Stimulated activated memory B cell treated with anti-CD40 and anti-IgM and Interleukin-4, amounts not matched to agents 10 μg/mL and 1 μg/mL and 100 μg/mL, for 72 hours (primary cell): ENCODE data around the gene BRWD1.
"Not testable (repeated sequence)": the region's sequence is repeated elsewhere in the genome, so short reads cannot be mapped to it uniquely, and the experiment has no call there.

ENCODE experiments used
- ATAC-seq: fragments of 150-1000 bp; cut with Tn5 transposase; 2 replicates; pipeline ENCODE4 v1.10.0; 2021
- H3K27ac Mint-ChIP-seq: one replicate; pipeline ENCODE4 v1.8.0; 2022; ENCODE audit warnings: mild to moderate bottlenecking, mixed read lengths
- H3K27me3 Mint-ChIP-seq: one replicate; pipeline ENCODE4 v1.8.0; 2022; ENCODE audit warnings: mixed read lengths
- H3K36me3 Mint-ChIP-seq: one replicate; pipeline ENCODE4 v1.8.0; 2022; ENCODE audit warnings: mixed read lengths
- H3K4me1 Mint-ChIP-seq: one replicate; pipeline ENCODE4 v1.8.0; 2022; ENCODE audit warnings: mixed read lengths
- H3K4me3 Mint-ChIP-seq: one replicate; pipeline ENCODE4 v1.8.0; 2022; ENCODE audit warnings: mild to moderate bottlenecking, moderate library complexity, mixed read lengths
- H3K9me3 Mint-ChIP-seq: one replicate; pipeline ENCODE4 v1.8.0; 2022; ENCODE audit warnings: mixed read lengths

BRWD1 gene

DNA sequence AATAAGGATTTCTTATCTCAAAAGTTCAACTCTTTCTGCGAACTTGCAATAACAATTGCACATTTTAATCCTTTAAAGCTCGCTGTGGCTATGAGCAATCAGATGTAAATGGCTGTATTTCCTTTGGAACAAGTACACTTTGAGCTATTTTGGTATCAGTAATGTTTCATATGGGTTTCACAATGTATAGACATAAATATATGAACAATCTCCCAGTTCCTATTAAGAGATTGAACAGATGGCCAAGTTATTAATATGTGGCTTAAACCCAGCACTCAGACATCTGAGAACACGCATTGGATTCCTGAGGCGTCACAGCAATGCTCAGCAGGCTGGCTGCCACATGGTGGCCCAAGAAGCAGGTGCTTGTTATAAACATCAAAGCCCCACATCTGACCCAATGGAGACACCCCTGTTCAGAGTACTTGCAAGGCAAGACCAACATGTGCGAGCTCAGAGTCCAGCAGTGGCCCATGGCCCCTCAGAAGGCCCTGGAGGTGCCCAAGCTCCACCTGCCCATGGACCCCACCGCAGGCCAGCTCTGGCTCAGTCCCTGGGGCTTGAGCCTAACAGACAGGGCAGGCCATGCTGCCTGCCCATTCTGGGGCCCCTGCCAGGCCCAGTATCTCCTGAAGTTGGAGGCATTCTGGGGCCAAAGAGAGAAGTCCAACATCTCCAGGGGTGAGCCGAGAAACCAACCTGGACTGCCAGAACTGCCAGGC lies 153.9 kb downstream of the BRWD1 start:
- no peak for ATAC-seq
- H3K4me3 Mint-ChIP-seq, result no peak overlapping the region
- H3K36me3 Mint-ChIP-seq, result peaks cover 2% of the 10 kb centered on the region
- peaks cover 8% of the 10 kb centered on the region for H3K9me3 Mint-ChIP-seq
- H3K27ac Mint-ChIP-seq, result no peak overlapping the region
- H3K4me1 Mint-ChIP-seq, result no peaks in the 10 kb centered on the region
- no peaks in the 10 kb centered on the region for H3K27me3 Mint-ChIP-seq

DNA sequence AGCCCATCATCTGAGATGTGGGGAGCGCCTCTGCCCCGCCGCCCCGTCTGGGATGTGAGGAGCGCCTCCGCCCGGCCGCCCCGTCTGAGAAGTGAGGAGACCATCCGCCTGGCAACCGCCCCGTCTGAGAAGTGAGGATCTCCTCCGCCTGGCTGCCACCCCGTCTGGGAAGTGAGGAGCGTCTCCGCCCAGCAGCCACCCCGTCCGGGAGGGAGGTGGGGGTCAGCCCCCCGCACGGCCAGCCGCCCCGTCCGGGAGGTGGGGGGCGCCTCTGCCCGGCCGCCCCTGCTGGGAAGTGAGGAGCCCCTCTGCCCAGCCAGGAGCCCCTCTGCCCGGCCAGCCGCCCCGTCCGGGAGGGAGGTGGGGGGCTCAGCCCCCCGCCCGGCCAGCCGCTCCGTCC lies 156.2 kb downstream of the BRWD1 start:
- H3K27me3 Mint-ChIP-seq, result peaks cover 17% of the 10 kb centered on the region
- H3K9me3 Mint-ChIP-seq, H3K36me3 Mint-ChIP-seq, H3K27ac Mint-ChIP-seq, H3K4me3 Mint-ChIP-seq, ATAC-seq, H3K4me1 Mint-ChIP-seq: not testable (repeated sequence)

DNA sequence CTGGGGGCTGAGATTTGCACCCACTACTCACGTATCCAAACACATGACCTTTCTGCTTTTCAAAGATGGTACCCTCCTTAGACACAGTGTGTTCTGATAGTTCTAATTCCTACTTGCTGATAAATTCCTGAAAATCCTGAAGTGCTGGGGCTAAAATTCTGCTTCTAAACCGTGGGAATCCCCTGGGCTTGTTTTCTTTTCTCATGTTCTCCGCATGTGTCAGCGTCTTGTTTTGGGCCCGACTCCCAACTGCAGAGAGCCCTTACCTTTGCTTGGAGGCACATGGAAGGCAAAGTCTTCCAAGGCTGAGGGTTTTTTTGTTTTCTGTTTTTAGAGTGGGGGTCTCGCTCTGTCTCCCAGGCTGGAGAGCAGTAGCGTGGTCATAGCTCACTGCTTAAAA lies 157.4 kb downstream of the BRWD1 start:
- Mint-ChIP-seq H3K9me3 (no peaks in the 10 kb centered on the region), H3K27me3 (peaks cover 21% of the 10 kb centered on the region), H3K36me3 (no peaks in the 10 kb centered on the region), H3K27ac (no peak overlapping the region), H3K4me1 (no peaks in the 10 kb centered on the region), H3K4me3 (no peak overlapping the region)
- ATAC-seq, result no peak

DNA sequence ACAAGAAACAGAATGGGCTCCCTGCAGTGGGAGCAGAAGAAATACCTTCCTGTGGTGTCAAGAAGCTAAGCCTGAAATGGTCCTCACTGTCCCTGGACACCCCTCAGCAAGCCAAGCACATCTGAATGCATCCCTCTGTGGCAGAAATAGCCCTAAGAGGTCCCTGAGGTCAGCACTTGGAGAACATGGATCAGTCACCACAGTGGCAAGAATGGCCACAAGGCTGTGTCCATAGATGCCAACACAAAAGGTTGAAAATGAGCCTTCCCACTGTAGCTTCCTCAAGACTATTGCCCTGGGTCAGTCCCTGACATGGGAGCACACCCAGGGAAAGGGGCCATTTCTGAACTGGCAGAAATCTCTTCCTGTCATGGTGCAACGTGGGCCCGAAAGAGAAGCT lies 157.9 kb downstream of the BRWD1 start:
- H3K27me3 Mint-ChIP-seq, result peaks cover 25% of the 10 kb centered on the region
- H3K4me1 Mint-ChIP-seq, result no peaks in the 10 kb centered on the region
- no peaks in the 10 kb centered on the region for H3K36me3 Mint-ChIP-seq
- H3K9me3 Mint-ChIP-seq, result no peaks in the 10 kb centered on the region
- no peak overlapping the region for H3K4me3 Mint-ChIP-seq
- ATAC-seq, result no peak
- no peak overlapping the region for H3K27ac Mint-ChIP-seq

DNA sequence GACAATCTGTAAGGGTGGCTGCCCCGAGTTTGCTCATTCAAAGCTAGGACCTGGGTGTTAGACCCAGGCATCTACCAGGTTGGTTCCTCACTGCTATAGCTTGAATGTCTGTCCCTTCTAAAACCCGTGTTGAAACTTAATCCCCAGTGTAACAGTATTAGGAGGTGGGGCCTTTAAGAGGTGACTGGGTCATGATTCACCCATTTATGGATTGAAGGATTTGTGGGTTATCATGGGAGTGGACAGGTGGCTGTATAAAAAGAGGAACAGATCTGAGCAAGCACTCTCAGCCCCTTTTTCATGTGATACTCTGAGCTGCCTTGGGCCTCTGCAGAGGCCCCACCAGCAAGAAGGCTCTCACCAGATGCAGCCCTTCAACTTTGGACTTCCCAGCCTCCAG lies 159.6 kb downstream of the BRWD1 start:
- Mint-ChIP-seq H3K27ac (no peak overlapping the region), H3K4me3 (no peak overlapping the region), H3K27me3 (peaks cover 31% of the 10 kb centered on the region), H3K9me3 (no peaks in the 10 kb centered on the region), H3K4me1 (no peaks in the 10 kb centered on the region), H3K36me3 (no peaks in the 10 kb centered on the region)
- ATAC-seq, result no peak

DNA sequence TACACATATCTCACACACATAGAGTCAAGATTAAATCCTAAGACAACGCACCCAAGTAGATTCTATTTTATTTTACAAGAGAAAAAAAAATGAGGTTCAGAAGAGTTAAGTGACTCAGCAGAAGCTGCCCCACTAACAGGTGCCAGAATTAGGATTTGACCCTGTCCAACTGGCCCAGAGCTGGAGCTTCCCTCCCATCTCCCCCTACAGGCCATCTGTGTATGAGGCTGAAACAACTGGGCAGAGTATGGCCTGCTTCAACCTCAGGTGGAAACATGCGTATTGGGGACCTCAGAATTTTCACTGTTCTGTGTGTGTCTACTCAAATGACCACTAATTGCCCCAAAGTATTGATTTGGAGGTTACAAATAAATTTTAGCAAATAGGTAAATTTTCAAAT lies 160.1 kb downstream of the BRWD1 start:
- Mint-ChIP-seq H3K4me1 (no peaks in the 10 kb centered on the region), H3K36me3 (no peaks in the 10 kb centered on the region), H3K9me3 (no peaks in the 10 kb centered on the region), H3K4me3 (no peak overlapping the region), H3K27ac (no peak overlapping the region), H3K27me3 (peaks cover 31% of the 10 kb centered on the region)
- no peak for ATAC-seq

DNA sequence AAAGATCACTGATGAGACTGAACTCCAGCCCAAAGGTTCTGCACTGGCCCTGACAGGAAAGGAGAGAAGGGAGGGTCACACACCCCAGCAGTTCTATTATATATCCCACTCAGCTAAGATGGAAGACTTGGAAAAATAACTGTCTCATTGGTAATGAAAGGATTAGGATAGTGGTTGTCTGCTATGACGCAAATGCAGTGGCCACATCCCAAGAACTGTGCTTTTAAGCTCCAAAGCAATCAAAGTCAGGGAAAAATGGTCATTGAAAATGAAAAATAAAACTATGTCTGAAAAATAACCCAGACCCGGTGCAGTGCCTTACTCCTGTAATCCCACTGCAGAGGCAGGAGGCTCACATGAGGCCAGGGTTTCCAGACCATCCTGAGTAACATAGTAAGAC lies 161.2 kb downstream of the BRWD1 start:
- no peak for ATAC-seq
- Mint-ChIP-seq H3K4me1 (no peaks in the 10 kb centered on the region), H3K9me3 (no peaks in the 10 kb centered on the region), H3K4me3 (no peak overlapping the region), H3K27ac (no peak overlapping the region), H3K36me3 (no peaks in the 10 kb centered on the region), H3K27me3 (peaks cover 31% of the 10 kb centered on the region)

DNA sequence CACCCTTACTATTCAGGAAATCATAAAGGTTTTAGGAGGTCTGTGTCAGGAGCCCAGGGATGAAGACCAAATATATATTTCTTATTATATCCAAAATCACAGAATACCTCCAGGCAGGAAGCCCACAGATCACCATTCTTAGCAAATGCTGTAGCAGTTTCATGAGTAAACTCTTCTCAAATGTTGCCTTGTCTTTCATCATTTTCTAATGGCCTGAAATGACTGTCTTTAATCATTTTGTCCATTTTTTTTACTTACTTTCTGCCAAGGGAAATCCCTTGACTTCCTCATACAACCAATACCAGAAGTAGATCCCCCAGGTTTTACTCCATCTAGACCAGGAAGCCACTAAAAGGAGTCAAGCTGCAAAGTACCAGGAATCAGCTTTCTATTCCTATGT lies 162.6 kb downstream of the BRWD1 start:
- Mint-ChIP-seq H3K4me3 (no peak overlapping the region), H3K36me3 (no peaks in the 10 kb centered on the region), H3K27ac (no peak overlapping the region), H3K4me1 (no peaks in the 10 kb centered on the region), H3K27me3 (peaks cover 31% of the 10 kb centered on the region), H3K9me3 (no peaks in the 10 kb centered on the region)
- no peak for ATAC-seq

DNA sequence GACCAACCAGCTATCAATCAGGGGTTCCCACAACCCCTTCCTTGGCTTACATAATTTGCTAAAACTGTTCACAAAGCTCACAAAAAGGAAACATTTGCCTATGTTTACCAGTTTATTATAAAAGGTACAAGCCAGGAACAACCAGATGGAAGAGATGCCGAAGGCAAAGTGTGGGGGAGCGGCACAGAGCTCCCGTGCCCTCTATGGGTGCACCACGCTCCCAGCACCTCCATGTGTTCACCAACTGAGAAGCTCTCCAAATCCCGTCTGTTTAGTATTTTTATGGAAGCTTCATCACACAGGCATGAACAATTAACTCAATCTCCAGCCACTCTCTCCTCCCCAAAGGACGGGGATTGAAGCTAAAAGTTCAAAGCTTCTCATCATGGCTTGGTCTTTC lies 163.1 kb downstream of the BRWD1 start:
- Mint-ChIP-seq H3K4me1 (no peaks in the 10 kb centered on the region), H3K27me3 (peaks cover 31% of the 10 kb centered on the region), H3K9me3 (peaks cover 3% of the 10 kb centered on the region), H3K4me3 (no peak overlapping the region), H3K36me3 (no peaks in the 10 kb centered on the region), H3K27ac (no peak overlapping the region)
- no peak for ATAC-seq

DNA sequence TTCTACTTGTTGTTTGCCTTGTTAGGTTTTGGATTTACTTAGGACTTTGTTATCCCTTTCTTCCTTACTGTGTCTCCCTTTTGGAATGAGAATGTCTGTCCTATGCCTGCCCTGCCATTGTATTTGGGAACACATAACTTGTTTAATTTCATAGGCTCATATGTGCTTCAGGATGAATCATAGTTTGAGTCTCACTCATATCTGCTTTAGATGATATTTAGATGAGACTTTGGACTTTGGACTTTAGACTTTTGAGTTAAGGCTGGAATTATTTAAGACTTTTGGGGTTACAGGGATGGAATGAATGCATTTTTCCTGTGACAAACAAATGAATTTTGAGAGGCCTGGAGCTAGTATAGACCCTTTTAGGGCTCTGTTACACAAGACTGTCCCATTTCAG lies 163.6 kb downstream of the BRWD1 start:
- ATAC-seq, result no peak
- Mint-ChIP-seq H3K27me3 (peaks cover 31% of the 10 kb centered on the region), H3K27ac (no peak overlapping the region), H3K9me3 (peaks cover 4% of the 10 kb centered on the region), H3K4me1 (no peaks in the 10 kb centered on the region), H3K36me3 (no peaks in the 10 kb centered on the region), H3K4me3 (no peak overlapping the region)

DNA sequence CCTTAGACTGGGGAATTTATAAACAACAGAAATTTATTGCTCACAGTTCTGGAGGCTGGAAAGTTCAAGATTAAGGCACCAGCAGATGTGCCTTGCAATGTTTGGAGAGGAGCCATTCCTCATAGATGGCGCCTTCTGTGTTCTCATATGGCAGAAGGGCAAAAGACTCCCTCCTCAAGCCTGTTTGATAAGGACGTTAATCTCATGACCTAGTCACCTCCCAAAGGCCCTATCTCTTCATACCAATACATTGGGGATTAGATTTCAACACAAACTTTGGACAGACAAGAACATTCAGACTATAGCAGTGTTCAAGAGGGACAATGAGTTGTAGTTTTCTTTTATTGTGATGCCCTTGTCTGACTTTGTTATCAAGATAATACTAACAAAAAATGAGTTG lies 164.5 kb downstream of the BRWD1 start:
- no peak for ATAC-seq
- Mint-ChIP-seq H3K4me3 (no peak overlapping the region), H3K27me3 (peaks cover 28% of the 10 kb centered on the region), H3K4me1 (no peaks in the 10 kb centered on the region), H3K36me3 (no peaks in the 10 kb centered on the region), H3K9me3 (peaks cover 6% of the 10 kb centered on the region), H3K27ac (no peak overlapping the region)

DNA sequence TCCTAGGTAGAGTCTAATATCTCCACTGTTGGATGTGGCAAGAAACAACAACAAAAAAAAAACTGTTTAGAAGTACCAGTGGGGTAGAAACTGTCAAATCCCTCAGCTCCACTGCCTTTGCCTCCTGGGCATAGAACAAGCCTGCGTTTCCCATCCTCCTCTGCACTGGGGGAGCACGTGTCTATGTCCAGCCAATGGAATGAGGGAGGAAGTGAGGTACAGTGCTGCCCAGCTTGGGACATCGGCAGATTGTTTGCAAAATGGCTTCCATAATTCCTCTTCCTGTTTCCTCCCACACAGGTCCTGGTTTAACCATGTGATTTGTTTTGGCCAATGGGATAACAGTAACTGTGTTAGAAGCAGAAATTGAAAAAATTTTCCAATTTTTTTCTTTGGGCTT lies 169.2 kb downstream of the BRWD1 start:
- Mint-ChIP-seq H3K4me3 (no peak overlapping the region), H3K27me3 (no peaks in the 10 kb centered on the region), H3K27ac (no peak overlapping the region), H3K9me3 (peaks cover 8% of the 10 kb centered on the region), H3K36me3 (no peaks in the 10 kb centered on the region), H3K4me1 (no peaks in the 10 kb centered on the region)
- no peak for ATAC-seq

DNA sequence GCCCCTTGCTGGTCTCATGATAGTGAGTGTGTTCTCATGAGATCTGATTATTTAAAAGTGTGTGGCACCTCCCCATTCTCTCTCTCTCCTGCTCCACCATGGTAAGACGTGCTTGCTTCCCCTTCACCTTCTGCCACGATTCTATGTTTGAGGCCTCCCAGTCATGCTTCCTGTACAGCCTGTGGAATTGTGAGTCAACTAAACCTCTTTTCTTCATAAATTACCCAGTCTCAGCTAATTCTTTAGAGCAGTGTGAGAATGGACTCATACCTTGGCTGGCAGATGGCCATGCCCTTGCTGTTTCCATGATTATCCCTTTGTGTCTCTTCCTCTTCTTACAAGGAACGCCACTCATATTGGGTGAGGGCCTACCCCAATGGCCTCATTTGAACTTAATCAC lies 170.5 kb downstream of the BRWD1 start:
- H3K9me3 Mint-ChIP-seq, result peaks cover 8% of the 10 kb centered on the region
- no peaks in the 10 kb centered on the region for H3K4me1 Mint-ChIP-seq
- no peak overlapping the region for H3K27ac Mint-ChIP-seq
- no peak for ATAC-seq
- H3K36me3 Mint-ChIP-seq, result no peaks in the 10 kb centered on the region
- H3K27me3 Mint-ChIP-seq, result no peaks in the 10 kb centered on the region
- no peak overlapping the region for H3K4me3 Mint-ChIP-seq

DNA sequence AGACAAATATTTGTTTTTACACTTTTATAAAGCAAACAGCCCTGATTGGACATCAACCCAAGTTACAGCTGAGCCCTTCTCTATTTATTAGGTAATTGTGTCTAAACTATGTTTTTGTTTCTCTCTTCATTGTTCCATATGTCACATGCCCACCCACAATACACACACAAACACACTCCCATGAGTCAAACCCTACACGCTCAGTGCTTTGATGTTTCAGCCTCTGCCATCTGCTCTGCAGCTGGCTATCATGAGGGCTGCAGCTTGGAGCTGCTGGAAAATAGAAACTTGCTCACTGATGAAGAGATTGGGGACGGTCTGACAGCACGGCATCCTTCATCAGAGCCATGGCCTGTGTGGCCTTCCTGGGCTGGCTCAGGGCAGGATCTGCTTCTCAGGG lies 171.9 kb downstream of the BRWD1 start:
- Mint-ChIP-seq H3K27me3 (no peaks in the 10 kb centered on the region), H3K9me3 (peaks cover 8% of the 10 kb centered on the region), H3K4me3 (no peak overlapping the region), H3K27ac (no peak overlapping the region), H3K36me3 (no peaks in the 10 kb centered on the region), H3K4me1 (no peaks in the 10 kb centered on the region)
- ATAC-seq, result no peak

DNA sequence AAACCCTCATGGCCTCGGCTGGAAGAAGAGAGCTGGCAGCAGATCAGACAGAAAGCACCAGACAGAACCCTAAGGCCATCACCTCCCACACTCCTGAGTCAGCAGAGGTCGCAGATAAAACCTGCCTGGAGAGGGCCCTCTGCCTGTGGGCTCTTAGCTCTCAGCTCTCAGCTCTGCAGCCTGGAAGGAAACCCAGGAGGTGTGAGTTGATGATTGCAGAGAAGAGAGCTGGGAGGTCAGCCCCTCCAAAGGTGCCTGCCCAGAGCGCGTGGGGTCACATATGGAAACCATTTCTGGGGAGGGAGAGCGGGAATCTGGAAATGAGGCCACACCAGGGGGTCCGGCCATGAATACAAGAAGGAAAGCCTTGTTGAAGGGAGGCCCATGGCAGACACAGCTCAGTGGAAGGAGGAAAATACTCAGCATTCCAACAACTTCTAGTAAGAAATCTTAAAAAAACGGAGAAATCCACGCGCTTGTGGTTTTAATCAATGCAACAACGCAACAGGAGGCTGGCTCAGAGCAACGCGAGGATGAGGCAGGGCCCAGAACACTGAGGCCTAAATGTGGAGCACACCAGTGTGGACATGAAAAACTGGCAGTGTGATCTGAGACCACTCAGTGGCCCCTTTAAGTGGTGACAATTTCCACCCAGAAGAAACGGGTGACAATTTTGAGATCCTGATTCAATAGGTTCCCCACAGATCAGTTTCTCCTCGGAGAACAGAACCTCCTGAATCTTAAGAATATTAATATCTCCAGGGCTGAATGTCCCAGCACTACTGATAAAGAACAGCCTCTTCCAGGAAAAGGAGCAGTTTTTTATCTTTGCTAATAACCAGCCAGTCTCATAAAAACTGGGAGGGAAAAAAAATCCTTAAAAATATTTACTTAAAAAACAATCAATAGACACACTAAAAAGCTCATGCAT lies 175.9 kb downstream of the BRWD1 start:
- ATAC-seq, result no peak
- no peaks in the 10 kb centered on the region for H3K9me3 Mint-ChIP-seq
- H3K36me3 Mint-ChIP-seq, result no peaks in the 10 kb centered on the region
- H3K4me3 Mint-ChIP-seq, result no peak overlapping the region
- no peaks in the 10 kb centered on the region for H3K4me1 Mint-ChIP-seq
- H3K27ac Mint-ChIP-seq, result no peak overlapping the region
- no peaks in the 10 kb centered on the region for H3K27me3 Mint-ChIP-seq

DNA sequence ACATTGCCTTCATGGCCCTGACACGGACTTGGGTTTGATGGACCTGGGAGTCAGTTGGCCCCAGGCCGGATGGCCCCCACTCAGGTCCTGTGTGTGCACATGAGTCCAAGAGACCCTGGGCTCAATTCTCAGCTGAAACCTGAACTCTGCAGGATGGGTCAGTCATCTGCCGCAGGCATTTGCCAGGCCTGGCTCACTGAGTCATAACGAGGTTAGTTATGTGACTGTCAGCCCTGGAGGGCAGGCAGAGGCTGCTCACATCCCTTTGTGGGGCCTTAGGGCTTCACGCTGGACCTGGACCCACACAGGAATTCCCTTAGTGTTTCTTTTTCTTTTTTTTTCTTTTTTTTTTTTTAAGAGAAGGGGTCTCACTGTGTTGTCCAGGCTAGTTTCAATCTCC lies 176.7 kb downstream of the BRWD1 start:
- H3K27me3 Mint-ChIP-seq, result no peaks in the 10 kb centered on the region
- no peaks in the 10 kb centered on the region for H3K36me3 Mint-ChIP-seq
- H3K4me3 Mint-ChIP-seq, result no peak overlapping the region
- H3K4me1 Mint-ChIP-seq, result no peaks in the 10 kb centered on the region
- H3K9me3 Mint-ChIP-seq, result no peaks in the 10 kb centered on the region
- H3K27ac Mint-ChIP-seq, result no peak overlapping the region
- no peak for ATAC-seq
